Measurements from ENCODE around the gene HSBP1.

The HSBP1 gene

GRCh38 chr16:83807710-83808572 is at the start of gene HSBP1:
TSS of gene HSBP1 (plus strand) at chr16:83807978. CDS start at chr16:83808077, 99 bp downstream.
- peak; percentile 87 for DNase-seq (ENCODE audit: low spot score)

GRCh38 chr16:83762141-83762991 is 45.4 kb upstream of the HSBP1 start:
- DNase-seq (ENCODE audit: low spot score), result no peak

- DNase-seq (ENCODE audit: low spot score), result no peak
Observed at GRCh38 chr16:83762992-83763358, 44.8 kb upstream of the HSBP1 start.

- DNase-seq (ENCODE audit: low spot score), result no peak
Observed at GRCh38 chr16:83768986-83769385, 38.8 kb upstream of the HSBP1 start.

- no peak for DNase-seq (ENCODE audit: low spot score)
Observed at GRCh38 chr16:83769397-83770008, 38.3 kb upstream of the HSBP1 start.

GRCh38 chr16:83771306-83771942 is 36.4 kb upstream of the HSBP1 start:
- DNase-seq (ENCODE audit: low spot score), result no peak

GRCh38 chr16:83772806-83773205 is 35.0 kb upstream of the HSBP1 start:
- DNase-seq (ENCODE audit: low spot score), result no peak

- DNase-seq (ENCODE audit: low spot score), result no peak
Observed at GRCh38 chr16:83774066-83774465, 33.7 kb upstream of the HSBP1 start.

GRCh38 chr16:83776944-83777343 is 30.8 kb upstream of the HSBP1 start:
- DNase-seq (ENCODE audit: low spot score), result no peak

GRCh38 chr16:83779886-83780285 is 27.9 kb upstream of the HSBP1 start:
- no peak for DNase-seq (ENCODE audit: low spot score)

- no peak for DNase-seq (ENCODE audit: low spot score)
Observed at GRCh38 chr16:83785455-83785854, 22.3 kb upstream of the HSBP1 start.

GRCh38 chr16:83789642-83790401 is 18.0 kb upstream of the HSBP1 start:
- DNase-seq (ENCODE audit: low spot score), result no peak

GRCh38 chr16:83791916-83792315 is 15.9 kb upstream of the HSBP1 start:
- DNase-seq (ENCODE audit: low spot score), result no peak

- DNase-seq (ENCODE audit: low spot score), result no peak
Observed at GRCh38 chr16:83792391-83792790, 15.4 kb upstream of the HSBP1 start.

- DNase-seq (ENCODE audit: low spot score), result no peak
Observed at GRCh38 chr16:83793179-83793578, 14.6 kb upstream of the HSBP1 start.

GRCh38 chr16:83794860-83795554 is 12.8 kb upstream of the HSBP1 start:
- DNase-seq (ENCODE audit: low spot score), result no peak

GRCh38 chr16:83797013-83797412 is 10.8 kb upstream of the HSBP1 start:
- DNase-seq (ENCODE audit: low spot score), result no peak

GRCh38 chr16:83799336-83799735 is 8.4 kb upstream of the HSBP1 start:
- no peak for DNase-seq (ENCODE audit: low spot score)

GRCh38 chr16:83802135-83802534 is 5.6 kb upstream of the HSBP1 start:
- DNase-seq (ENCODE audit: low spot score), result no peak

GRCh38 chr16:83802554-83803205 is 5.1 kb upstream of the HSBP1 start:
- no peak for DNase-seq (ENCODE audit: low spot score)
